ENCODE measurements around the gene SHC3.

The SHC3 gene

DNA sequence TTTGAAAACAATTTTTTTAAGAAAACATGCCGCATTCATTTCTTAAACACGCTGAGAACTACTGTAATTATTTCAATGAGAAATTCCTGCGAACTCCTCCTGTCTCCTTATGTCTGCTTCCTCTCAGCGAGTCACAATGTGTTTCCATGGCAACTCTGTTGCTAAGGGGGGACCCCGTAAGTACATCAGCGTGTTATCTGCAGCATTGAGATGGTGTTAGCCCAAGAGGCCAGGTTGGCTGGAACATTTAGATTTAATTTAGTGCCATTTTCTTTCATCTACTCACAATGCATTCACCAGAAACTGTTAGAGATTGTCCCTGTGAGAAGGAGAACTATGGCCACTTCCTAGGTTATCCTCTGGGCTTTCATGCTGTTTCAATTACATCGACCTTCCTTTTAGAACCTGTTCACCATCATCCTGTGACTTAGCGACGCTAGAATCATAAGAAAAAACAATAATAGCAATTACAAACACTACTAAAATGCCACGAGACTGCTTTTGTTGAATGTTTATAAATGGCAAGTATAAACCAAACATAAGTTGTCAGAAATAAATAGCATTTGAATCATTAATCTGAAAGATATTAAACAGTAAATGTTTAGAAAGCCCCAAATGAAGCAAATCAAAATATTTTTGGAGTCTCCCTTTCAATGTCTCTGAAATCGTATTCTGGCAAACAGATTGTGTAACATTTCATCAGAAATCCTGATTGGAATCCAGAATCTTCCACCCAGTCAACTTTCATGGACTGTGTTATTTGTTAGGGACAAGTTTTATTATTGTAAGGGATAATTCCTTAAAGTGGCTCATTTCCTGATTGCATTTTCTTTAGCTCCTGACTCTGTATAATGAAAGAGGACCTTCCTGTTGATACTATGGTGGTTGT, 39.7 kb upstream of the SHC3 start:
- no peak for TF ChIP-seq YY1 (IDR thresholded peaks at IDR 0.05; ENCODE audit: low read depth)

DNA sequence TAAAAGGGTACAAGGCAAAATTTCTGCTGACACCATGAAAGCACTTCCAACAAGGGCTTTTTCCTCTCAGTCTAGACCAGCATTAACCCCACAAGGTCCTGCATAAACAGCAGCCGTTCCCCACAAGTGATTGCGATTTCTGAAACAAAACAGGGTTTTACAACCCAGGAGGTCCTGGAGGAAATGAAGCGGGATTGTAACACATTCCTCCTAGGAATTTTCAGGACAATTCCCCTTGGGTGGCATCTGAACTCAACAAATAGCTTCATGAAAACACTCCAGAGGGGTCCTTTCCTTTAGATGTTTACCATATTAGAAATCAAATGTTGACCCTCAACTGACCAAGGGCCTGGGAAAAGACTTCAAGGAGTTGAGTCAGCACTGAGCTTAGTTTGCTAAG, 36.7 kb upstream of the SHC3 start:
- TF ChIP-seq TEAD4 (IDR thresholded peaks at IDR 0.05): no peak
- TF ChIP-seq, protein P1, sequence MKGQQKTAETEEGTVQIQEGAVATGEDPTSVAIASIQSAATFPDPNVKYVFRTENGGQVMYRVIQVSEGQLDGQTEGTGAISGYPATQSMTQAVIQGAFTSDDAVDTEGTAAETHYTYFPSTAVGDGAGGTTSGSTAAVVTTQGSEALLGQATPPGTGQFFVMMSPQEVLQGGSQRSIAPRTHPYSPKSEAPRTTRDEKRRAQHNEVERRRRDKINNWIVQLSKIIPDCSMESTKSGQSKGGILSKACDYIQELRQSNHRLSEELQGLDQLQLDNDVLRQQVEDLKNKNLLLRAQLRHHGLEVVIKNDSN (IDR thresholded peaks at IDR 0.05): no peak
- TF ChIP-seq CEBPB (IDR thresholded peaks at IDR 0.05): no peak
- TF ChIP-seq, protein P2, sequence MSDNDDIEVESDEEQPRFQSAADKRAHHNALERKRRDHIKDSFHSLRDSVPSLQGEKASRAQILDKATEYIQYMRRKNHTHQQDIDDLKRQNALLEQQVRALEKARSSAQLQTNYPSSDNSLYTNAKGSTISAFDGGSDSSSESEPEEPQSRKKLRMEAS (IDR thresholded peaks at IDR 0.05): no peak
- no peak for TF ChIP-seq RAD21 (IDR thresholded peaks at IDR 0.05; ENCODE audit: low read depth)
- TF ChIP-seq, protein P3, sequence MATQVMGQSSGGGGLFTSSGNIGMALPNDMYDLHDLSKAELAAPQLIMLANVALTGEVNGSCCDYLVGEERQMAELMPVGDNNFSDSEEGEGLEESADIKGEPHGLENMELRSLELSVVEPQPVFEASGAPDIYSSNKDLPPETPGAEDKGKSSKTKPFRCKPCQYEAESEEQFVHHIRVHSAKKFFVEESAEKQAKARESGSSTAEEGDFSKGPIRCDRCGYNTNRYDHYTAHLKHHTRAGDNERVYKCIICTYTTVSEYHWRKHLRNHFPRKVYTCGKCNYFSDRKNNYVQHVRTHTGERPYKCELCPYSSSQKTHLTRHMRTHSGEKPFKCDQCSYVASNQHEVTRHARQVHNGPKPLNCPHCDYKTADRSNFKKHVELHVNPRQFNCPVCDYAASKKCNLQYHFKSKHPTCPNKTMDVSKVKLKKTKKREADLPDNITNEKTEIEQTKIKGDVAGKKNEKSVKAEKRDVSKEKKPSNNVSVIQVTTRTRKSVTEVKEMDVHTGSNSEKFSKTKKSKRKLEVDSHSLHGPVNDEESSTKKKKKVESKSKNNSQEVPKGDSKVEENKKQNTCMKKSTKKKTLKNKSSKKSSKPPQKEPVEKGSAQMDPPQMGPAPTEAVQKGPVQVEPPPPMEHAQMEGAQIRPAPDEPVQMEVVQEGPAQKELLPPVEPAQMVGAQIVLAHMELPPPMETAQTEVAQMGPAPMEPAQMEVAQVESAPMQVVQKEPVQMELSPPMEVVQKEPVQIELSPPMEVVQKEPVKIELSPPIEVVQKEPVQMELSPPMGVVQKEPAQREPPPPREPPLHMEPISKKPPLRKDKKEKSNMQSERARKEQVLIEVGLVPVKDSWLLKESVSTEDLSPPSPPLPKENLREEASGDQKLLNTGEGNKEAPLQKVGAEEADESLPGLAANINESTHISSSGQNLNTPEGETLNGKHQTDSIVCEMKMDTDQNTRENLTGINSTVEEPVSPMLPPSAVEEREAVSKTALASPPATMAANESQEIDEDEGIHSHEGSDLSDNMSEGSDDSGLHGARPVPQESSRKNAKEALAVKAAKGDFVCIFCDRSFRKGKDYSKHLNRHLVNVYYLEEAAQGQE (IDR thresholded peaks at IDR 0.05; ENCODE audit: low read depth): no peak
- TF ChIP-seq EGR1 (IDR thresholded peaks at IDR 0.05): no peak
- TF ChIP-seq EP300 (IDR thresholded peaks at IDR 0.05; ENCODE audit: borderline replicate concordance): no peak
- no peak for TF ChIP-seq TCF12 (IDR thresholded peaks at IDR 0.05; ENCODE audit: low read depth)
- TF ChIP-seq FOXM1 (IDR thresholded peaks at IDR 0.05; ENCODE audit: borderline replicate concordance, low read depth): no peak
- TF ChIP-seq YY1 (IDR thresholded peaks at IDR 0.05; ENCODE audit: low read depth): no peak
- no peak for TF ChIP-seq NFIC (IDR thresholded peaks at IDR 0.05)
- no peak for TF ChIP-seq TAF1 (IDR thresholded peaks at IDR 0.05; ENCODE audit: low read depth)
- TF ChIP-seq ZBTB7A (IDR thresholded peaks at IDR 0.05; ENCODE audit: low read depth): no peak
- no peak for TF ChIP-seq CREB1 (IDR thresholded peaks at IDR 0.05; ENCODE audit: low read depth)

DNA sequence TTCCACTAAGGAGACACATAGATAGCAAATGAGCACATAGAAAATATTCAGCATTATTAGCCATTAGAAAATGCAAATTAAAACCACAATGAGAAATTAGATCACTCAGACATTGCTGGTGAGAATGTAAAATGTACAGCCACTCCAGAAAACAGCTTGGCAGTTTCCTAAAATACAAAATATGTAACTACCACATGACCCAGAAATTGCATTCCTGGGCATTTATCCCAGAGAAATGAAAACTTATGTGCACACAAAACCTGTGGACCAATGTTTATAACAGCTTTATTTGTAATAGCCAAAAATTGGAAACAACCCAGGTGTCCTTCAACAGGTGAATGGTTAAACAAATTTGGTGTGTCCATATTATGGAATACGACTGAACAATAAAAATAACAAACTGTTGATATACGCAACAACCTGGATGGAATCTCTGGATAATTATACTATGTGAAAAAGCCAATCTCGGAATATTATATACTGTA, 34.8 kb upstream of the SHC3 start:
- TF ChIP-seq, protein P1 (IDR thresholded peaks at IDR 0.05): no peak
- TF ChIP-seq TCF12 (IDR thresholded peaks at IDR 0.05; ENCODE audit: low read depth) (no peak), NFIC (IDR thresholded peaks at IDR 0.05) (no peak), EP300 (IDR thresholded peaks at IDR 0.05; ENCODE audit: borderline replicate concordance) (no peak), ZBTB7A (IDR thresholded peaks at IDR 0.05; ENCODE audit: low read depth) (no peak)
- TF ChIP-seq, protein P2 (IDR thresholded peaks at IDR 0.05): no peak
- TF ChIP-seq, protein P3 (IDR thresholded peaks at IDR 0.05; ENCODE audit: low read depth): no peak

DNA sequence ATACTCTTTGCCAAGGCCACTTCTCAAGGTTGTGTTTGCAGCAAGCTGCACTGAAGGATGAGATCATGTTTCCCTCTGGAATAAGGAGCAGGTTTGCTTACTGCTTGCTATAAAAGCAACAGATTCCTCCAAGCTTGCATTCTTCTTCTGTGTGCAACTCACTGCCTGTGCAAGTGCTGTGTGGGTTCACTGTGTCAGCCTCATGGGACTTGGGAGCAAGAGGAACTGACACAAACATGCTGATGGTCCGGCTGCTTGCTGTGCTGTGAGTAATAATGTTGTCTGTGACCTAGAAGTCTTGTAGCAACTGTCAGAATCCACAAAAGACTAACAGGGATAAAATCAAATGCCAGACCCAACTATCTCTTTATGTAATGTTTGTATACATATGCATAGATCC, 33.6 kb upstream of the SHC3 start:
- no peak for TF ChIP-seq TEAD4 (IDR thresholded peaks at IDR 0.05)
- TF ChIP-seq NFIC (IDR thresholded peaks at IDR 0.05): no peak
- no peak for TF ChIP-seq TAF1 (IDR thresholded peaks at IDR 0.05; ENCODE audit: low read depth)
- no peak for TF ChIP-seq EP300 (IDR thresholded peaks at IDR 0.05; ENCODE audit: borderline replicate concordance)
- TF ChIP-seq YY1 (IDR thresholded peaks at IDR 0.05; ENCODE audit: low read depth): no peak
- TF ChIP-seq, protein P1 (IDR thresholded peaks at IDR 0.05): no peak
- TF ChIP-seq CEBPB (IDR thresholded peaks at IDR 0.05): no peak
- no peak for TF ChIP-seq FOXM1 (IDR thresholded peaks at IDR 0.05; ENCODE audit: borderline replicate concordance, low read depth)
- TF ChIP-seq, protein P3 (IDR thresholded peaks at IDR 0.05; ENCODE audit: low read depth): no peak
- TF ChIP-seq CREB1 (IDR thresholded peaks at IDR 0.05; ENCODE audit: low read depth): no peak
- no peak for TF ChIP-seq TCF12 (IDR thresholded peaks at IDR 0.05; ENCODE audit: low read depth)
- TF ChIP-seq, protein P2 (IDR thresholded peaks at IDR 0.05): no peak
- TF ChIP-seq EGR1 (IDR thresholded peaks at IDR 0.05): no peak
- TF ChIP-seq RAD21 (IDR thresholded peaks at IDR 0.05; ENCODE audit: low read depth): no peak

Measured in Ishikawa (cell line).